Fibroblast of lung (primary cell): ENCODE measurements around the gene OLIG1. TPM values are rescaled to one million over a fixed set of nuclear protein-coding genes. Genes with fewer than 3 reads are reported as not detected.

ENCODE experiments used
- DNase-seq, 2 donors: peaks; one replicate each; pipeline versions ENCODE4 v3.0.0 to v3.0.0-alpha.2; 2010; ENCODE audit warnings: low read depth in 2 of 2
- H2AFZ ChIP-seq: 2 replicates; pipeline ENCODE4 v1.5.1; 2012; ENCODE audit warnings: low read length, control low read depth, inconsistent platforms
- H3K27ac ChIP-seq: 2 replicates; pipeline ENCODE4 v1.5.1; 2011; ENCODE audit warnings: low read length, control low read depth; ENCODE audit not compliant: insufficient read depth
- H3K27me3 ChIP-seq: 2 replicates; pipeline ENCODE4 v1.5.1; 2011; ENCODE audit warnings: mild to moderate bottlenecking, low read length; ENCODE audit not compliant: control insufficient read depth, insufficient read depth
- H3K36me3 ChIP-seq: 2 replicates; pipeline ENCODE4 v1.5.1; 2011; ENCODE audit warnings: low read length; ENCODE audit not compliant: control insufficient read depth, insufficient read depth
- H3K4me1 ChIP-seq: 2 replicates; pipeline ENCODE4 v1.5.1; 2011; ENCODE audit warnings: low read length; ENCODE audit not compliant: control insufficient read depth, insufficient read depth; ENCODE audit errors: extremely low read depth
- H3K4me2 ChIP-seq: 2 replicates; pipeline ENCODE4 v1.5.1; 2011; ENCODE audit warnings: low read length, control low read depth; ENCODE audit not compliant: insufficient read depth; ENCODE audit errors: extremely low read depth
- H3K4me3 ChIP-seq, 4 experiments: fragments of 200-600 bp in 1 of 4; sonication (generic) in 1 of 4; replicated peaks in 1 of 4; 2 replicates each; pipeline ENCODE4 v1.5.1; 2011 to 2016; ENCODE audit warnings: low read length in 4 of 4, low read depth in 3 of 4, mild to moderate bottlenecking in 3 of 4, control low read depth in 2 of 4, inconsistent platforms in 1 of 4, mixed read lengths in 1 of 4; ENCODE audit not compliant: insufficient read depth in 1 of 4; ENCODE audit errors: control extremely low read depth in 1 of 4
- H3K79me2 ChIP-seq: 2 replicates; pipeline ENCODE4 v1.5.1; 2012; ENCODE audit warnings: mild to moderate bottlenecking, low read length, inconsistent platforms; ENCODE audit not compliant: control insufficient read depth, insufficient read depth
- H3K9ac ChIP-seq: 2 replicates; pipeline ENCODE4 v1.5.1; 2011; ENCODE audit warnings: mild to moderate bottlenecking, low read length, control low read depth; ENCODE audit not compliant: insufficient read depth
- H3K9me3 ChIP-seq: 2 replicates; pipeline ENCODE4 v1.5.1; 2012; ENCODE audit warnings: low read depth, low read length; ENCODE audit not compliant: control insufficient read depth, insufficient read depth
- H4K20me1 ChIP-seq: 2 replicates; pipeline ENCODE4 v1.5.1; 2011; ENCODE audit warnings: low read length; ENCODE audit not compliant: control insufficient read depth, insufficient read depth; ENCODE audit errors: extremely low read depth
- CTCF ChIP-seq, 2 donors: IDR thresholded peaks in 1 of 2; conservative IDR thresholded peaks in 1 of 2; 1 replicate in 1 of 2; 2 replicates in 1 of 2; pipeline ENCODE4 v1.5.1; 2011 to 2012; ENCODE audit warnings: low read length in 2 of 2, control low read depth in 1 of 2, inconsistent platforms in 1 of 2, low read depth in 1 of 2, mild to moderate bottlenecking in 1 of 2
- EZH2 ChIP-seq: IDR thresholded peaks from 2 replicates; pipeline ENCODE4 v1.5.1; 2012; ENCODE audit warnings: low read length, control low read depth, mild to moderate bottlenecking; ENCODE audit errors: missing control alignments
- polyA plus RNA-seq, 2 donors: library from polyadenylated mRNA; depleted of rRNA in 1 of 2; stranded (reverse) in 1 of 2; unstranded in 1 of 2; fragments of >200 nt; gene quantifications; 2 replicates each; pipeline ENCODE4 v1.2.1, GENCODE V29; 2011 to 2012; ENCODE audit warnings: missing spikeins in 1 of 2
- total RNA-seq: library from RNA; depleted of rRNA; stranded (reverse); fragments of >200 nt; gene quantifications from 2 replicates; pipeline ENCODE4 v1.2.1, GENCODE V29; 2014

The OLIG1 gene
- total and polyA plus RNA-seq, 2 donors (not counting 1 experiment from before 2014, with no cell fraction given) = not detected

GRCh38 chr21:33037501-33037900 lies 32.4 kb upstream of the OLIG1 start:
- Histone ChIP-seq H4K20me1 (no peaks in the 10 kb centered on the region), H3K9me3 (no peaks in the 10 kb centered on the region), H3K27me3 (peaks cover 19% of the 10 kb centered on the region), H2AFZ (no peak overlapping the region), H3K36me3 (no peaks in the 10 kb centered on the region), H3K79me2 (no peaks in the 10 kb centered on the region), H3K4me2 (no peak overlapping the region), H3K27ac (no peak overlapping the region), H3K4me1 (peaks cover 11% of the 10 kb centered on the region), H3K9ac (no peak overlapping the region), H3K4me3 (no peak overlapping the region)
- TF ChIP-seq EZH2 (no peak), CTCF (conservative IDR thresholded peaks at IDR 0.05 in 1 of 2, IDR thresholded peaks at IDR 0.05 in 1 of 2; ENCODE audit: low read depth in 1 of 2, low read length in 2 of 2) (no peak)
- no peak for DNase-seq

- Histone ChIP-seq H3K79me2 (no peaks in the 10 kb centered on the region), H3K27ac (no peak overlapping the region)
These were observed 30.4 kb upstream of the OLIG1 start for GRCh38 chr21:33039536-33039935.

DNA sequence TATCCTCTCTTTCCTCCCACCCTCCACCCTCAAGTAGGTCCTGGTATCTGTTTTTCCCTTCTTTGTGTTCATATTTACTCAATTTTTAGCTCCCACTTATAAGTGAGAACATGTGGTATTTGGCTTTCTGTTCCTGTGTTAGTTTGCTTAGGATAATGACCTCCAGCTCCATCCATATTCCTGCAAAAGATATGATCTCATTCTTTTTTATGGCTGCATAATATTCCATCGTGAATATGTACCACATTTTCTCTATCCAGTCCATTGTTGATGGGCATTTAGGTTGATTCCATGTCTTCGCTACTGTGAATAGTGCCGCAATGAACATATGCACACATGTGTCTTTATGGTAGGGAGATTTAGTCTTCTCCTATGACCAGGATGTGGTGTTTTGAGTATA lies 29.7 kb upstream of the OLIG1 start:
- H3K4me3 ChIP-seq = no peak overlapping the region
- H4K20me1 ChIP-seq = no peaks in the 10 kb centered on the region
- H3K27me3 ChIP-seq = no peaks in the 10 kb centered on the region
- no peak overlapping the region for H3K9ac ChIP-seq
- H3K9me3 ChIP-seq = no peaks in the 10 kb centered on the region
- TF ChIP-seq CTCF (conservative IDR thresholded peaks at IDR 0.05 in 1 of 2, IDR thresholded peaks at IDR 0.05 in 1 of 2; ENCODE audit: low read depth in 1 of 2, low read length in 2 of 2) (no peak), EZH2 (no peak)
- DNase-seq = no peak
- H3K4me2 ChIP-seq = no peak overlapping the region
- no peak overlapping the region for H3K27ac ChIP-seq
- peaks cover 15% of the 10 kb centered on the region for H3K4me1 ChIP-seq
- no peaks in the 10 kb centered on the region for H3K79me2 ChIP-seq
- H3K36me3 ChIP-seq = no peaks in the 10 kb centered on the region
- H2AFZ ChIP-seq = no peak overlapping the region

More at GRCh38 chr21:33039536-33039935, 30.4 kb upstream of the OLIG1 start:
- TF ChIP-seq CTCF (conservative IDR thresholded peaks at IDR 0.05 in 1 of 2, IDR thresholded peaks at IDR 0.05 in 1 of 2; ENCODE audit: low read depth in 1 of 2, low read length in 2 of 2) (no peak), EZH2 (no peak)
- no peak for DNase-seq
- Histone ChIP-seq H3K27me3 (peaks cover 2% of the 10 kb centered on the region), H2AFZ (no peak overlapping the region), H3K4me2 (no peak overlapping the region), H3K36me3 (no peaks in the 10 kb centered on the region), H3K9me3 (no peaks in the 10 kb centered on the region), H3K4me3 (no peak overlapping the region), H3K4me1 (peaks cover 15% of the 10 kb centered on the region), H4K20me1 (no peaks in the 10 kb centered on the region), H3K9ac (no peak overlapping the region)
